Fibroblast of skin of right quadriceps (primary cell): ENCODE results near the gene SPINT1.
A peak's percentile ranks its signal among the peaks of the same experiment; 100 is the strongest.

ENCODE experiments used
- DNase-seq: peaks from one replicate; pipeline ENCODE4 v3.0.0-alpha.2; 2013

Gene SPINT1

GRCh38 chr15:40894681-40895448 is 51.0 kb downstream of the SPINT1 start:
- peak; percentile 76 for DNase-seq

GRCh38 chr15:40899536-40900207 is 55.8 kb downstream of the SPINT1 start:
- no peak for DNase-seq

- no peak for DNase-seq
These were observed 56.6 kb downstream of the SPINT1 start for GRCh38 chr15:40900256-40901052.

GRCh38 chr15:40901053-40901443 is 57.2 kb downstream of the SPINT1 start:
- DNase-seq, result no peak

- DNase-seq, result no peak
These were observed 59.0 kb downstream of the SPINT1 start for GRCh38 chr15:40902605-40903561.

- DNase-seq, result no peak
These were observed 60.8 kb downstream of the SPINT1 start for GRCh38 chr15:40904552-40905201.

- peak; percentile 83 for DNase-seq
These were observed 62.5 kb downstream of the SPINT1 start for GRCh38 chr15:40906091-40906990.

- DNase-seq, result no peak
These were observed 63.3 kb downstream of the SPINT1 start for GRCh38 chr15:40906991-40907802.
